GM23248 (cell line): ENCODE measurements around the gene GHR.

Experiments
- EZH2 ChIP-seq: fragments of 200-600 bp; sonication (generic); IDR thresholded peaks from 2 replicates; pipeline ENCODE4 v1.6.1; 2018; ENCODE audit warnings: antibody characterized with exemption, mild to moderate bottlenecking; ENCODE audit not compliant: insufficient read depth, poor library complexity, severe bottlenecking
- EZH2phosphoT487 ChIP-seq: fragments of 200-600 bp; sonication (generic); IDR thresholded peaks from 2 replicates; pipeline ENCODE4 v1.6.1; 2018; ENCODE audit warnings: antibody characterized with exemption, moderate library complexity, mild to moderate bottlenecking, low read depth; ENCODE audit not compliant: insufficient read depth

DNA sequence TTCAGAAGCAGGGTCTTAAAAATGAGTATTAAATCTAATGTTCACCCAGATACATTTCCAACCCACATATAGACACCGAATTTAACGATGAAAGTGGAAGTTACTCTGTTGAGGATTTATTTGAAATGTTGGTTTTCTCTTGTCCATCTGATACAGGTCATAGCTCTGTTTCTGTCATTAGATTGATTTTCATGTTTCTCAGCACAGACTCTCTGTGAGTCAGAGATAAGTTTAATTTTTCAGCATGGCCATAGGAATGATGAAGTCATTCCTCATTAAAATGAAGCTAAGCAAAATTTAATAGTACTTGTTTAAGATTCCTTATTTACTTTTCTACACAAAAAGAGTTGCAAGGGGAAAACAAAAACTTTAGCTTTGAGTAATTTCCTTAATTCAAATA is 38.8 kb downstream of the GHR start:
- no peak for TF ChIP-seq EZH2phosphoT487
- no peak for TF ChIP-seq EZH2
